Hepatocyte (in vitro differentiated cells): ENCODE data around the gene DHODH. TPM values are rescaled to one million over a fixed set of nuclear protein-coding genes. Genes with fewer than 3 reads are reported as not detected.
"Not testable (repeated sequence)": the region's sequence is repeated elsewhere in the genome, so short reads cannot be mapped to it uniquely, and the experiment has no call there.

Experiments used
- DNase-seq: peaks from one replicate; pipeline ENCODE4 v3.0.0-alpha.2; 2016; ENCODE audit warnings: low spot score
- H2AFZ ChIP-seq: fragments of 200-600 bp; sonication (generic); 2 replicates; pipeline ENCODE4 v1.6.0; 2016; ENCODE audit warnings: antibody characterized with exemption, mild to moderate bottlenecking
- H3K27ac ChIP-seq: fragments of 200-600 bp; sonication (generic); 2 replicates; pipeline ENCODE4 v1.5.1; 2016; ENCODE audit warnings: mild to moderate bottlenecking
- H3K27me3 ChIP-seq: fragments of 200-600 bp; sonication (generic); 2 replicates; pipeline ENCODE4 v1.6.1; 2016
- H3K36me3 ChIP-seq: fragments of 200-600 bp; sonication (generic); replicated peaks from 2 replicates; pipeline ENCODE4 v1.5.1; 2016; ENCODE audit warnings: low read depth; ENCODE audit not compliant: insufficient read depth
- H3K4me1 ChIP-seq: fragments of 200-600 bp; sonication (generic); 2 replicates; pipeline ENCODE4 v1.5.1; 2016; ENCODE audit warnings: mild to moderate bottlenecking, moderate library complexity; ENCODE audit not compliant: insufficient read depth
- H3K4me2 ChIP-seq: fragments of 200-600 bp; sonication (generic); 2 replicates; pipeline ENCODE4 v1.6.0; 2016
- H3K4me3 ChIP-seq: fragments of 200-600 bp; sonication (generic); 2 replicates; pipeline ENCODE4 v1.5.1; 2016; ENCODE audit warnings: mild to moderate bottlenecking
- H3K79me2 ChIP-seq: fragments of 200-600 bp; sonication (generic); 2 replicates; pipeline ENCODE4 v1.6.0; 2017; ENCODE audit warnings: mild to moderate bottlenecking
- H3K9me2 ChIP-seq: fragments of 200-600 bp; sonication (generic); replicated peaks from 2 replicates; pipeline ENCODE4 v1.6.0; 2017; ENCODE audit warnings: mild to moderate bottlenecking; ENCODE audit not compliant: insufficient read depth
- H3K9me3 ChIP-seq: fragments of 200-600 bp; sonication (generic); 2 replicates; pipeline ENCODE4 v1.5.1; 2016; ENCODE audit warnings: low read depth, mild to moderate bottlenecking
- H4K20me1 ChIP-seq: fragments of 200-600 bp; sonication (generic); 2 replicates; pipeline ENCODE4 v1.6.0; 2016; ENCODE audit warnings: mild to moderate bottlenecking; ENCODE audit not compliant: insufficient read depth, poor library complexity, severe bottlenecking
- EZH2 ChIP-seq: fragments of 200-600 bp; sonication (generic); IDR thresholded peaks from 2 replicates; pipeline ENCODE4 v1.6.1; 2016; ENCODE audit warnings: antibody characterized with exemption, mild to moderate bottlenecking, borderline replicate concordance
- EZH2phosphoT487 ChIP-seq: fragments of 200-600 bp; sonication (generic); IDR thresholded peaks from one replicate; pipeline ENCODE4 v1.6.1; 2018; ENCODE audit warnings: antibody characterized with exemption, mild to moderate bottlenecking, low read depth, moderate library complexity; ENCODE audit not compliant: unreplicated experiment, severe bottlenecking
- WGBS: methylation state at CpG from one replicate; pipeline ENCODE4 v1.1.6; 2016; ENCODE audit warnings: low lambda C conversion rate; ENCODE audit errors: missing lambda C conversion rate; 5-methylcytosine and 5-hydroxymethylcytosine counted together
- polyA plus RNA-seq: library from polyadenylated mRNA; unstranded; fragments of >200 nt; fragmentation: Nextera tagmentation; extraction: Ambion mirVana; gene quantifications from 2 replicates; pipeline ENCODE4 v1.2.1, GENCODE V29; 2016
- total RNA-seq: library from RNA; depleted of rRNA; stranded (reverse); fragments of >200 nt; gene quantifications from 2 replicates; pipeline ENCODE4 v1.2.3, GENCODE V29; 2014
- TF ChIP-seq, protein P1 (sequence below): fragments of 200-600 bp; sonication (generic); IDR thresholded peaks from 2 replicates; pipeline ENCODE4 v1.5.1; 2016; ENCODE audit warnings: antibody characterized with exemption, mild to moderate bottlenecking; ENCODE audit not compliant: poor library complexity

DHODH gene
- total and polyA plus RNA-seq, 2 experiments from 2014 or later, result 5.6 to 6.6 TPM

DNA sequence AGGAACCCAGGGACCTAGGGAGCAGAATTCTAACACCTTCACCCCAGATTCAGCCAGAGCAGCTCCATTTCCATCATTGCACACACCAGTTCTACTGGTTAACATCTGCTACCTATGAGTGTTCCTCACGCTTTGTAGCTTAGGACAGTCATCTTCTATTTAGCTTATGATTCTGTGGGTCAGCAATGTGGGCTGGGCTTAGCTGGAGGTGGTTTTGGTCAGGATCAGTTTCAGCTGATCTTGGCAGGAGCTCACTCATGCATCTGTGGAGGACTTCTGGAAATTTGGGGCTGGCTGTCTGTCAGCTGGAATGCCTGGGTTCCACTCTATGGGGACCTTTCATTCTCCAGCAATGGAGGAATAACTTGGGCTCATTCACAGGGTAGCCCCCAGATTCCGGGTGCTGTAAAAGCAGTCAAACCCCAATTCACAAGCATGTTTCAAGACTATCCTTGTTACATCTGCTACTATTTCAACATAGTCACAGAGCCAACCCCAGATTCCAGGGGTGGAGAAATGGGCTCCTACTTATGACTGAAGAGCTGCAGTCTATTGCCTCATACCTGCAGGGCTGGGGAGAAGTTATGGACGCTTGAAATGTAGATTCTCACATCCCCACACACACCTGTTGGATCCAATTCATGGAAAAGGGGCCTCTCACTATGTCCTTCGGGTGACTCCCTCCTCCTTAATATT, 42.4 kb downstream of the DHODH start:
- Histone ChIP-seq H3K79me2 (no peaks in the 10 kb centered on the region), H2AFZ (no peak overlapping the region), H3K27me3 (no peaks in the 10 kb centered on the region), H3K36me3 (no peaks in the 10 kb centered on the region), H4K20me1 (no peaks in the 10 kb centered on the region), H3K4me3 (no peak overlapping the region), H3K9me3 (no peaks in the 10 kb centered on the region), H3K4me2 (no peak overlapping the region), H3K9me2 (no peaks in the 10 kb centered on the region), H3K4me1 (peaks cover 3% of the 10 kb centered on the region), H3K27ac (no peak overlapping the region)
- no peak for DNase-seq
- 88% methylated on average over 4 of the region's 4 CpGs for WGBS
- TF ChIP-seq EZH2phosphoT487, result no peak
- TF ChIP-seq EZH2, result no peak
- TF ChIP-seq, protein P1, sequence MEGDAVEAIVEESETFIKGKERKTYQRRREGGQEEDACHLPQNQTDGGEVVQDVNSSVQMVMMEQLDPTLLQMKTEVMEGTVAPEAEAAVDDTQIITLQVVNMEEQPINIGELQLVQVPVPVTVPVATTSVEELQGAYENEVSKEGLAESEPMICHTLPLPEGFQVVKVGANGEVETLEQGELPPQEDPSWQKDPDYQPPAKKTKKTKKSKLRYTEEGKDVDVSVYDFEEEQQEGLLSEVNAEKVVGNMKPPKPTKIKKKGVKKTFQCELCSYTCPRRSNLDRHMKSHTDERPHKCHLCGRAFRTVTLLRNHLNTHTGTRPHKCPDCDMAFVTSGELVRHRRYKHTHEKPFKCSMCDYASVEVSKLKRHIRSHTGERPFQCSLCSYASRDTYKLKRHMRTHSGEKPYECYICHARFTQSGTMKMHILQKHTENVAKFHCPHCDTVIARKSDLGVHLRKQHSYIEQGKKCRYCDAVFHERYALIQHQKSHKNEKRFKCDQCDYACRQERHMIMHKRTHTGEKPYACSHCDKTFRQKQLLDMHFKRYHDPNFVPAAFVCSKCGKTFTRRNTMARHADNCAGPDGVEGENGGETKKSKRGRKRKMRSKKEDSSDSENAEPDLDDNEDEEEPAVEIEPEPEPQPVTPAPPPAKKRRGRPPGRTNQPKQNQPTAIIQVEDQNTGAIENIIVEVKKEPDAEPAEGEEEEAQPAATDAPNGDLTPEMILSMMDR, result no peak

DNA sequence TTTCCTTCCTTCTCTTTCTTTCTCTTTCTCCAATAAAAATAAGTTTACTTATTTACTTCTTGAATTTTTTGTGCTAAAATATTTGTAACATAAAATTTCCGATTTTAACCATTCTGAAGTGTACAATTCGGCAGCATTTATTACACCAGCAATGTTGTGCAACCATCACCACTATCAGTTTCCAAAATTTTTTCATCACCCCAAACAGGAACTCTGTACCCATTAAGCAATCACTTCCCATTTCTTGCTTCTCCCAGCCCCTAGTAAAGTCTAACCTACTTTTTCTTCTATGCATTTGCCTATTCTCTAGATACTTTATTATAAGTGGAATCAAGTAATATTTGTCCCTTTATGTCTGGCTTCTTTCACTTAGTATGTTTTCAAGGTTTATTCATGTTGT, 43.3 kb downstream of the DHODH start:
- Histone ChIP-seq H3K9me2 (no peaks in the 10 kb centered on the region), H3K36me3 (no peaks in the 10 kb centered on the region), H4K20me1 (no peaks in the 10 kb centered on the region), H3K4me1 (peaks cover 3% of the 10 kb centered on the region), H3K27me3 (no peaks in the 10 kb centered on the region), H3K4me3 (no peak overlapping the region), H2AFZ (no peak overlapping the region), H3K79me2 (no peaks in the 10 kb centered on the region), H3K4me2 (no peak overlapping the region), H3K27ac (no peak overlapping the region), H3K9me3 (no peaks in the 10 kb centered on the region)
- DNase-seq, result no peak
- WGBS, result 80% methylated on average over 2 of the region's 2 CpGs
- TF ChIP-seq, protein P1, result no peak
- TF ChIP-seq EZH2phosphoT487 (no peak), EZH2 (no peak)

DNA sequence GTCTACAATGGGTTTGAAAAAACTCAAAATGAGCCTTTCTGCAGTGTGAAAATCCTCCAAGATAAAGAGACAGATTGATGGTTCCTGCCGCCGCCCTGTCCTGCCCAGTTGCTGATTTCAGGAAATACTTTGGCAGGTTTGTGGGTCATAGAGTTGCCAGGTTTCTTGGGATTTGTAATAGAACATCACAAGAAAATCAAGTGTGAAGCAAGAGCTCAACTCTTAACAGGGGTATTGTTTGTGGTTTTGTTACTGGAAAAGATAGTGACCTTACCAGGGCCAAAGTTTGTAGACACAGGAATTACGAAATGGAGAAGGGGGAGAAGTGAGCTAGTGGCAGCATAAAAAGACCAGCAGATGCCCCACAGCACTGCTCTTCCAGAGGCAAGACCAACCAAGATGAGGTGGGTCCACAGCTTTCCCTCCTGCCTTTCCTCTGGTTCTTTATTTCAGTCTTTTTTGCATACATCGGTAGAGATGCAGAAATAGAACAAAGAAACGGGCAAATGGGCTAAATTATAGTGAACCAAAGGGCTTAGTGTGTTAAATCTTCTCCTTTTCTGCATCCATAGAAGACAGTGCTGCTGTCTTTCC, 45.8 kb downstream of the DHODH start, which contains the start of gene HP:
HP (plus strand) TSS at position 252 of the 594 bp plus-strand sequence; CDS start at position 400, 148 bp downstream.
- H3K36me3 ChIP-seq, H3K4me3 ChIP-seq, H3K9me3 ChIP-seq, H3K79me2 ChIP-seq, DNase-seq, H3K4me1 ChIP-seq, H3K9me2 ChIP-seq, H4K20me1 ChIP-seq, H3K27ac ChIP-seq, H2AFZ ChIP-seq, H3K4me2 ChIP-seq, H3K27me3 ChIP-seq: not testable (repeated sequence)
- 57% methylated on average over 5 of the region's 5 CpGs for WGBS

DNA sequence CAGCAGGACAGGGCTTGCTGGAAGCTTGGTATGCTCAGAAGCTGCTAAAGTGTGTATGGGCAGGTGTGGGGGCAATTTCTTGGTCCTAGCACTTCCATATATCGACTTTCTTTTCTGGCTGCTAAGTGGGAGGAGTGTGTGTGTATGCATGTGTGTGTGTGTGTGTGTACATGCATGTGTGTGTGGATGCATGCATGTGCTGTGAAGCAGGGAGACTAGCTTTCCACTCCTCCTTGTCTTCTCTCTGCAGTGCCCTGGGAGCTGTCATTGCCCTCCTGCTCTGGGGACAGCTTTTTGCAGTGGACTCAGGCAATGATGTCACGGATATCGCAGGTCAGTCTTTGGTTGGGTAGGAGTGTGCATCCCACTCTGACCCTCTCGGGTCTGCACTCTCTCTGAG, 47.4 kb downstream of the DHODH start:
- Histone ChIP-seq H3K4me3 (no peak overlapping the region), H3K9me2 (no peaks in the 10 kb centered on the region)
- 87% methylated on average over 4 of the region's 4 CpGs for WGBS

DNA sequence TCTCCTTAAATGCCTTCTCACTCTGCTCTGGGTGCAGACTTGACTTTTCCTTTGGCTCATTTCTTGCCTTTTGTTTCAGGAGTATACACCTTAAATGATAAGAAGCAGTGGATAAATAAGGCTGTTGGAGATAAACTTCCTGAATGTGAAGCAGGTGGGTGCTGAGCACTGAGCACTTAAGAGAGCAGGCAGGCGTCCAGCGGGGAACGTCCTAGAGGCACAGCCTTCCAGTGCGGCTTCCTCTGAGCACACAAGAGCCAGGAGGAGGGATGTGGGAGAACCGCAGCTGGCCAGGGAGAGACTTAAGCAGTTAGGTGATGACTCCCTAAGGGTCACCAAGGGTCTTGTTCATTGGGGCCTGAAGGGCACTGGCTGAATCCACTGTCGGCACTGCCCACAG, 48.8 kb downstream of the DHODH start:
- H3K79me2 ChIP-seq, DNase-seq, H4K20me1 ChIP-seq, H3K4me2 ChIP-seq, H3K9me2 ChIP-seq, H2AFZ ChIP-seq, H3K27ac ChIP-seq, H3K4me3 ChIP-seq, H3K4me1 ChIP-seq, H3K27me3 ChIP-seq, H3K9me3 ChIP-seq, H3K36me3 ChIP-seq: not testable (repeated sequence)
- WGBS, result 50% methylated on average over 2 of the region's 6 CpGs

More for the DNA sequence above, 47.4 kb downstream of the DHODH start:
- H3K9me3 ChIP-seq, result no peaks in the 10 kb centered on the region
- H3K4me2 ChIP-seq, result no peak overlapping the region
- H3K27me3 ChIP-seq, result no peaks in the 10 kb centered on the region
- no peak overlapping the region for H2AFZ ChIP-seq
- H3K36me3 ChIP-seq, result no peaks in the 10 kb centered on the region
- no peak overlapping the region for H3K27ac ChIP-seq
- H4K20me1 ChIP-seq, result no peaks in the 10 kb centered on the region
- TF ChIP-seq EZH2phosphoT487, result no peak
- no peak for TF ChIP-seq EZH2
- H3K4me1 ChIP-seq, result no peaks in the 10 kb centered on the region
- H3K79me2 ChIP-seq, result no peaks in the 10 kb centered on the region
- no peak for DNase-seq

DNA sequence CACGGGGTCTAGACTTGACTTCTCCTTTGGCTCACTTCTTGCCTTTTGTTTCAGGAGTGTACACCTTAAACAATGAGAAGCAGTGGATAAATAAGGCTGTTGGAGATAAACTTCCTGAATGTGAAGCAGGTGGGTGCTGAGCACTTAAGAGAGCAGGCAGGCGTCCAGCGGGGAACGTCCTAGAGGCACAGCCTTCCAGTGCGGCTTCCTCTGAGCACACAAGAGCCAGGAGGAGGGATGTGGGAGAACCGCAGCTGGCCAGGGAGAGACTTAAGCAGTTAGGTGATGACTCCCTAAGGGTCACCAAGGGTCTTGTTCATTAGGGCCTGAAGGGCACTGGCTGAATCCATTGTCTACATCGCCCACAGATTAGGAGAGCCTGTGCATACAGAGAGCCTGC, 50.5 kb downstream of the DHODH start:
- H3K79me2 ChIP-seq, DNase-seq, H4K20me1 ChIP-seq, H3K9me3 ChIP-seq, H3K27ac ChIP-seq, H3K4me1 ChIP-seq, H3K36me3 ChIP-seq, H3K4me3 ChIP-seq, H3K4me2 ChIP-seq, H3K27me3 ChIP-seq, H2AFZ ChIP-seq, H3K9me2 ChIP-seq: not testable (repeated sequence)
- WGBS, result 63% methylated on average over 7 of the region's 7 CpGs
